GM12878 (cell line): Measurements from ENCODE around the gene GPRC5D. TPM values are rescaled to one million over a fixed set of nuclear protein-coding genes. Genes with fewer than 3 reads are reported as not detected.

Experiments
- ATAC-seq: fragments of 200-7000 bp; cut with Tn5 transposase; 3 replicates; pipeline ENCODE4 v1.9.1; 2020; ENCODE audit warnings: mild to moderate bottlenecking, moderate library complexity
- BruUV-seq: library from RNA; stranded (reverse); fragments of 400-500 nt; replicated peaks from 2 replicates; lab custom pipeline; 2021; lab: Mats Ljungman, UMichigan
- CTCF ChIA-PET: fragments of 300-600 bp; sonication (Branson Sonifier 250); formaldehyde crosslinking; extraction: SDS; loops from one replicate; lab custom pipeline; 2021; ENCODE audit warnings: inconsistent platforms; lab: Yijun Ruan, JAX
- POLR2A ChIA-PET: fragments of 350-600 bp; formaldehyde crosslinking; extraction: SDS; loops from one replicate; lab custom pipeline; 2021; ENCODE audit warnings: inconsistent platforms; lab: Charles Lee
- RAD21 ChIA-PET: fragments of 300-600 bp; sonication (Branson Sonifier 250); formaldehyde crosslinking; loops from one replicate; lab custom pipeline; 2023; ENCODE audit warnings: antibody characterized with exemption; ENCODE audit not compliant: unreplicated experiment; lab: Charles Lee
- SMC1A ChIA-PET: fragments of 300-600 bp; sonication (Branson Sonifier 250); formaldehyde crosslinking; loops from one replicate; lab custom pipeline; 2023; ENCODE audit not compliant: unreplicated experiment, uncharacterized antibody; lab: Charles Lee
- DNase-seq: peaks from one replicate; pipeline ENCODE4 v3.0.0-alpha.2; 2011; ENCODE audit warnings: low read depth, low spot score
- FAIRE-seq: peaks from 3 replicates; lab custom pipeline; 2011; peaks lifted over from hg19 to GRCh38; lab: Jason Lieb, UNC
- H2AFZ ChIP-seq: 2 replicates; pipeline ENCODE4 v1.6.0; 2011; ENCODE audit warnings: low read depth, low read length, control low read depth; ENCODE audit not compliant: control insufficient read depth
- H3K27ac ChIP-seq: 2 replicates; pipeline ENCODE4 v1.5.1; 2011; ENCODE audit warnings: control low read depth; ENCODE audit not compliant: control insufficient read depth, insufficient read depth
- H3K27me3 ChIP-seq, 2 experiments: replicated peaks in 1 of 2; 2 replicates each; pipeline versions ENCODE4 v1.6.0 to v1.6.1; 2011; ENCODE audit warnings: low read length in 1 of 2; ENCODE audit not compliant: control insufficient read depth in 2 of 2, insufficient read depth in 2 of 2
- H3K36me3 ChIP-seq, 2 experiments: 2 replicates each; pipeline ENCODE4 v1.5.1; 2011; ENCODE audit warnings: low read length in 1 of 2; ENCODE audit not compliant: control insufficient read depth in 2 of 2, insufficient read depth in 2 of 2
- H3K4me1 ChIP-seq: 2 replicates; pipeline ENCODE4 v1.6.1; 2011; ENCODE audit warnings: mild to moderate bottlenecking, low read length, moderate library complexity, mixed read lengths; ENCODE audit not compliant: control insufficient read depth, insufficient read depth
- H3K4me2 ChIP-seq: 2 replicates; pipeline ENCODE4 v1.6.0; 2011; ENCODE audit warnings: control low read depth; ENCODE audit not compliant: control insufficient read depth, insufficient read depth
- H3K4me3 ChIP-seq: fragments of 200-600 bp; sonication (generic); 2 replicates; pipeline ENCODE4 v1.5.1; 2016
- H3K79me2 ChIP-seq: 2 replicates; pipeline ENCODE4 v1.6.0; 2011; ENCODE audit warnings: low read length; ENCODE audit not compliant: control insufficient read depth, insufficient read depth
- H3K9ac ChIP-seq: 2 replicates; pipeline ENCODE4 v1.8.0; 2011; ENCODE audit warnings: low read length, control low read depth, mixed read lengths; ENCODE audit not compliant: control insufficient read depth, insufficient read depth
- H3K9me3 ChIP-seq: replicated peaks from 3 replicates; pipeline ENCODE4 v1.5.1; 2011; ENCODE audit warnings: mild to moderate bottlenecking, low read length; ENCODE audit not compliant: control insufficient read depth, insufficient read depth
- H4K20me1 ChIP-seq: 2 replicates; pipeline ENCODE4 v1.6.0; 2011; ENCODE audit not compliant: control insufficient read depth, insufficient read depth
- ATF3 ChIP-seq: IDR thresholded peaks from 2 replicates; pipeline ENCODE4 v1.6.1; 2011; ENCODE audit warnings: low read depth, mild to moderate bottlenecking, low read length, moderate library complexity, borderline replicate concordance; ENCODE audit errors: extremely low read depth
- CHD1 ChIP-seq: IDR thresholded peaks from 2 replicates; pipeline ENCODE4 v1.6.1; 2012; ENCODE audit warnings: low read depth, low read length, improper control_type of control experiment
- CREM ChIP-seq: IDR thresholded peaks from 2 replicates; pipeline ENCODE4 v1.6.1; 2014; ENCODE audit warnings: antibody characterized with exemption, low read depth
- DPF2 ChIP-seq: fragments of 450-650 bp; IDR thresholded peaks from 2 replicates; pipeline ENCODE4 v1.6.1; 2017; ENCODE audit warnings: mild to moderate bottlenecking
- EGR1 ChIP-seq, 2 experiments: IDR thresholded peaks; 1 replicate in 1 of 2; 2 replicates in 1 of 2; pipeline ENCODE4 v1.6.1; 2011 to 2012; ENCODE audit warnings: low read depth in 2 of 2, low read length in 2 of 2, borderline replicate concordance in 1 of 2, mild to moderate bottlenecking in 1 of 2, moderate library complexity in 1 of 2
- HDGF ChIP-seq: fragments of 450-650 bp; IDR thresholded peaks from 2 replicates; pipeline ENCODE4 v1.6.1; 2016; ENCODE audit warnings: antibody characterized with exemption
- KLF5 ChIP-seq: fragments of 450-650 bp; IDR thresholded peaks from 2 replicates; pipeline ENCODE4 v1.6.1; 2014; ENCODE audit warnings: mild to moderate bottlenecking; ENCODE audit not compliant: partially characterized antibody
- NKRF ChIP-seq: fragments of 450-650 bp; conservative IDR thresholded peaks from 2 replicates; pipeline ENCODE4 v1.6.1; 2017; ENCODE audit warnings: mild to moderate bottlenecking, moderate library complexity
- PAX8 ChIP-seq: fragments of 450-650 bp; IDR thresholded peaks from 2 replicates; pipeline ENCODE4 v1.6.1; 2017; ENCODE audit warnings: mild to moderate bottlenecking, moderate library complexity
- RAD21 ChIP-seq: IDR thresholded peaks from 2 replicates; pipeline ENCODE4 v1.6.1; 2011; ENCODE audit warnings: mild to moderate bottlenecking, low read depth, low read length, moderate library complexity; ENCODE audit not compliant: insufficient read depth
- SMC3 ChIP-seq: IDR thresholded peaks from 2 replicates; pipeline ENCODE4 v1.6.1; 2011; ENCODE audit warnings: low read length, improper control_type of control experiment, borderline replicate concordance
- SPI1 ChIP-seq: IDR thresholded peaks from 2 replicates; pipeline ENCODE4 v1.6.1; 2011; ENCODE audit warnings: low read depth, mild to moderate bottlenecking, low read length, moderate library complexity, borderline replicate concordance; ENCODE audit not compliant: insufficient read depth
- YY1 ChIP-seq: IDR thresholded peaks from 2 replicates; pipeline ENCODE4 v1.6.1; 2011; ENCODE audit warnings: low read depth, mild to moderate bottlenecking, low read length
- ZNF217 ChIP-seq: fragments of 450-650 bp; IDR thresholded peaks from 2 replicates; pipeline ENCODE4 v1.6.1; 2017; ENCODE audit warnings: antibody characterized with exemption, mild to moderate bottlenecking
- ZNF622 ChIP-seq: fragments of 450-650 bp; IDR thresholded peaks from 2 replicates; pipeline ENCODE4 v1.6.1; 2017; ENCODE audit warnings: mild to moderate bottlenecking, inconsistent platforms
- WGBS: methylation state at CpG from one replicate; pipeline ENCODE4 v1.1.6; 2016; ENCODE audit warnings: low lambda C conversion rate; ENCODE audit not compliant: insufficient replicate concordance, insufficient coverage; ENCODE audit errors: missing lambda C conversion rate; 5-methylcytosine and 5-hydroxymethylcytosine counted together
- in situ Hi-C: fragments of 300-500 bp; cut with MboI; formaldehyde crosslinking; loops from 9 replicates; pipeline ENCODE4 v1.14.3; 2018; ENCODE audit warnings: mixed read lengths
- intact Hi-C: fragments of 100-400 bp; cut with micrococcal nuclease; formaldehyde crosslinking; loops from one replicate; pipeline ENCODE4 v1.14.2; 2022; ENCODE audit not compliant: unreplicated experiment
- polyA plus RNA-seq, 11 experiments: library from polyadenylated mRNA; depleted of rRNA in 4 of 11; unstranded in 6 of 11; stranded (reverse) in 5 of 11; fragments of >200 nt; fragmentation: Nextera tagmentation in 4 of 11; fragmentation: Illumina TruSeq in 1 of 11; extraction: Ambion mirVana in 4 of 11; extraction: Trizol in 1 of 11; gene quantifications; 1 replicate in 1 of 11; 2 replicates in 10 of 11; pipeline versions ENCODE4 v1.2.1 to v1.2.3, GENCODE V29; 2011 to 2016; ENCODE audit warnings: inconsistent platforms in 2 of 11, missing spikeins in 2 of 11, low read depth in 1 of 11
- total RNA-seq, 4 experiments: library from RNA; depleted of rRNA in 3 of 4; stranded (reverse); fragments of >200 nt in 3 of 4; fragmentation: Illumina TruSeq in 1 of 4; extraction: Trizol in 1 of 4; gene quantifications; 2 replicates each; pipeline versions ENCODE4 v1.2.1 to v1.2.3, GENCODE V29; 2013 to 2021
- TF ChIP-seq, protein P1 (sequence below): IDR thresholded peaks from 2 replicates; pipeline ENCODE4 v1.6.1; 2012; ENCODE audit warnings: mild to moderate bottlenecking, low read depth, low read length

GPRC5D gene
- total and polyA plus RNA-seq, 10 of the 15 experiments (the other 5 are each of a cell fraction or from before 2014, with no cell fraction given): 0.18 to 0.90 (median 0.37) TPM; not detected in 3

DNA sequence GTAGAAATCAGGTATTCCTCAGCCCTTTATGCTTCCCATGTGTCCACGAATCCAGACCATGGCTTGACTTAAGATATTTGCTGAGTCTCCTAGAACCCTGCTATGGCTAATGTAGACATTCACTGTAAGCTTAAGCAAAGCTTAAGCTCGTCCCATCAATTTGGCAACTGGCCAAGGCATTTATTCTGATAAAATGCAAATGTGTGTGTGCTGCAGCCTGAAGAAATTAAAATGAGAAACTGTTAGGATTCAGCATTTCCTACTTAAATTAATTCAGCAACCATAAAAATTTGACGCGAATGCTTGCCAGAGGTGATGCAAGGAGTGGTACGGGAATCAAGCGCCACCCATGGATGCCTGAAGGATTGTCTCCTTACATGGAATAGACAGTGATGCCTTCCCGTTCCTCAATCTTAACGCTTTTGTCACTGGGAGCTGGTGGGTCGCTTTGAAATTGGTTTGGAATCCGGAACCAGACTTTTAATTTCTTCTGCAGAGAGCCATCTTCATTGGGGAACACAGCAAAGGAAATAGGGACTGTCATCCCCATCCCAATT is 34.9 kb upstream of the GPRC5D start (continued):
- no peak for TF ChIP-seq CREM
- TF ChIP-seq, protein P1, sequence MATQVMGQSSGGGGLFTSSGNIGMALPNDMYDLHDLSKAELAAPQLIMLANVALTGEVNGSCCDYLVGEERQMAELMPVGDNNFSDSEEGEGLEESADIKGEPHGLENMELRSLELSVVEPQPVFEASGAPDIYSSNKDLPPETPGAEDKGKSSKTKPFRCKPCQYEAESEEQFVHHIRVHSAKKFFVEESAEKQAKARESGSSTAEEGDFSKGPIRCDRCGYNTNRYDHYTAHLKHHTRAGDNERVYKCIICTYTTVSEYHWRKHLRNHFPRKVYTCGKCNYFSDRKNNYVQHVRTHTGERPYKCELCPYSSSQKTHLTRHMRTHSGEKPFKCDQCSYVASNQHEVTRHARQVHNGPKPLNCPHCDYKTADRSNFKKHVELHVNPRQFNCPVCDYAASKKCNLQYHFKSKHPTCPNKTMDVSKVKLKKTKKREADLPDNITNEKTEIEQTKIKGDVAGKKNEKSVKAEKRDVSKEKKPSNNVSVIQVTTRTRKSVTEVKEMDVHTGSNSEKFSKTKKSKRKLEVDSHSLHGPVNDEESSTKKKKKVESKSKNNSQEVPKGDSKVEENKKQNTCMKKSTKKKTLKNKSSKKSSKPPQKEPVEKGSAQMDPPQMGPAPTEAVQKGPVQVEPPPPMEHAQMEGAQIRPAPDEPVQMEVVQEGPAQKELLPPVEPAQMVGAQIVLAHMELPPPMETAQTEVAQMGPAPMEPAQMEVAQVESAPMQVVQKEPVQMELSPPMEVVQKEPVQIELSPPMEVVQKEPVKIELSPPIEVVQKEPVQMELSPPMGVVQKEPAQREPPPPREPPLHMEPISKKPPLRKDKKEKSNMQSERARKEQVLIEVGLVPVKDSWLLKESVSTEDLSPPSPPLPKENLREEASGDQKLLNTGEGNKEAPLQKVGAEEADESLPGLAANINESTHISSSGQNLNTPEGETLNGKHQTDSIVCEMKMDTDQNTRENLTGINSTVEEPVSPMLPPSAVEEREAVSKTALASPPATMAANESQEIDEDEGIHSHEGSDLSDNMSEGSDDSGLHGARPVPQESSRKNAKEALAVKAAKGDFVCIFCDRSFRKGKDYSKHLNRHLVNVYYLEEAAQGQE: no peak
- TF ChIP-seq, all 136 proteins: peak for 0

- Histone ChIP-seq H3K4me2 (no peak overlapping the region), H4K20me1 (no peaks in the 10 kb centered on the region), H3K27me3 (peaks cover 2 to 3% of the 10 kb centered on the region in 2 experiments; a peak in 1 of 4 replicates), H3K4me3 (no peak overlapping the region), H3K79me2 (no peaks in the 10 kb centered on the region), H3K4me1 (no peaks in the 10 kb centered on the region), H3K9me3 (no peaks in the 10 kb centered on the region), H2AFZ (no peak overlapping the region), H3K9ac (no peak overlapping the region), H3K27ac (no peak overlapping the region), H3K36me3 (no peaks in the 10 kb centered on the region)
- POLR2A ChIA-PET: interaction anchor here (0.6 kb wide), 1 partner anchor 364 kb away, joined by 7 read pairs; no protein-coding TSS in a partner anchor
- intact Hi-C loops (loop anchor here (10.0 kb wide), 1 partner anchor 219 kb away; no protein-coding TSS in a partner anchor), in situ Hi-C loops (no loop called here)
- WGBS: 61% methylated on average over 4 of the region's 4 CpGs
- ATAC-seq: peak; percentile 63; the same call in 1 of the 3 replicates
- DNase-seq: no peak
- RAD21 ChIA-PET: interaction anchor here (0.6 kb wide), 1 partner anchor 207 kb away, joined by 3 read pairs; no protein-coding TSS in a partner anchor
- CTCF ChIA-PET: interaction anchor here (0.7 to 3.9 kb wide), 7 partner anchors 10 to 250 kb away, joined by 3 to 20 read pairs (median 4); no protein-coding TSS in a partner anchor
- no peak for FAIRE-seq
- SMC1A ChIA-PET: interaction anchor here (3.0 kb wide), 1 partner anchor 226 kb away, joined by 9 read pairs; no protein-coding TSS in a partner anchor
- BruUV-seq: no TSS peak
- TF ChIP-seq PAX8 (no peak), SMC3 (peak; percentile 15; the same call in 1 of the 2 replicates), ZNF217 (no peak), EGR1 (IDR thresholded peaks at IDR 0.05; ENCODE audit: borderline replicate concordance in 1 of 2, low read depth in 2 of 2, low read length in 2 of 2) (no peak), ZNF622 (no peak), NKRF (no peak), HDGF (no peak), SPI1 (no peak), ATF3 (no peak), CHD1 (no peak), KLF5 (no peak), DPF2 (no peak), YY1 (no peak), RAD21 (peak; percentile 24)
Observed at GRCh38 chr12:12985817-12986408, 33.9 kb upstream of the GPRC5D start.
